HG02885 (cell line): Measurements from ENCODE around the gene KIFC3.
"Not testable (repeated sequence)": the region's sequence is repeated elsewhere in the genome, so short reads cannot be mapped to it uniquely, and the experiment has no call there.

ENCODE experiments used
- ATAC-seq: cut with Tn5 transposase; IDR thresholded peaks from one replicate; pipeline ENCODE4 v1.9.1; 2021; ENCODE audit warnings: mild to moderate bottlenecking; ENCODE audit not compliant: unreplicated experiment, poor library complexity

The KIFC3 gene

GRCh38 chr16:57755726-57756423 is 46.4 kb downstream of the KIFC3 start:
- no peak for ATAC-seq

DNA sequence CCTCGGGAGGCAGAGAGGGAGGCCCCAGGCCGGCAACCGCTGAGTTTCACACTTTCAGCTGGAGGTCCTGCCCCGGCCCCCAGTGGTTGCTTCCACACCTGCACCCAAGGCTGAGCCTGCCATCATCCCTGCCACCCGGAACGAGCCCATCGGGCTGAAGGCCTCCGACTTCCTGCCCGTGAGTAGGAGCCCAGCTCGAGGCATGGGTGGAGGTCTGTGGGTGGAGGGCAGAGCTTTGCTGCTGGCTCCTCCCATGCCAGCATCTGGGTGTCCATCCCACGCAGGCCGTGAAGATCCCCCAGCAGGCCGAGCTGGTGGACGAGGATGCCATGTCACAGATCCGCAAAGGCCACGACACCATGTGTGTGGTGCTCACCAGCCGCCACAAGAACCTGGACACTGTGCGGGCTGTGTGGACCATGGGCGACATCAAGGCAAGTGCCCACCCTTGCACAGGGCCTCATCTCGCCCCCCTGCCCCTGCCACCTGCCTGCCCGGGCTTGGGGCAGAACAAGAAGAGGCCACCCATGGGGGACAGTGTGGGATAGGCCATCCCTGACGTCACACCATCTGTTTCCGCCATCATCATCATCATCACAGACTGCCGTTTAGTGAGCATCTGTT is 47.1 kb downstream of the KIFC3 start:
- ATAC-seq: no peak

DNA sequence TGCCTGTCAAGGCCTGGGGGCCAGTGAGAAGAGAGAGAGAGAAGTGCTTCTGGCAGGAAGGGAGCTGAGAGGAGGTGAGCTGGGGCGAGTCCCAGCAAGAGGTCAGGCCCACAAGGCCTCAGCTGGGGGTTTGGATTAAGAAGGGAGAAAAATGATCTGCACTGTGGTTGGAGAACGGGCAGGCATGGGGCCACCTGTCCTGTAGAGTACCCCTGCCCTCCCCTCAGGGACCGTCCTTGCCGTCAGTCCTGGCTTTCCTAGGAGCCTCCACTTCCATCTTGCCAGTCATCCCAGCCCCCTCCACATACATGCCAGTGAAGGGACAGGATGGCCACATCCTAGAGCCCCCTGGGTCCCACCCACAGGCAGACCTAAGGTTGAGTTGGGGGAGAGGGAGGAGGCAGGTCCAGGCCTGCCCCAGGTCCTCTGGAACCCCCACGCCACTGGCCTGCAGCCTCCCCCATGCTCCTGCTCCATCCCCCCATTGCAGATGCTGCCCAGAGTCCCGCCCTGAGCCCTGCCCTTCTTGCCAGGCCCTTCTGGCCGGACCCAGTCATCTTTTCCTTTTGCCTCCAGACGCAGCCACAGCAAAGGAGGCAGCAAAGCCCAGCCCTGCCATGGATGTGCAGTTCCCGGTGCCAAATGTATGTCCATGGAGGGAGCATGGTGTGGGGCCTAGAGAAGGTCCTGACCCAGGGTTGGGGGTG is 47.8 kb downstream of the KIFC3 start:
- ATAC-seq: no peak

- ATAC-seq: no peak
Observed at GRCh38 chr16:57753448-57754353, 48.6 kb downstream of the KIFC3 start.

GRCh38 chr16:57752581-57753447 is 49.5 kb downstream of the KIFC3 start:
- no peak for ATAC-seq

DNA sequence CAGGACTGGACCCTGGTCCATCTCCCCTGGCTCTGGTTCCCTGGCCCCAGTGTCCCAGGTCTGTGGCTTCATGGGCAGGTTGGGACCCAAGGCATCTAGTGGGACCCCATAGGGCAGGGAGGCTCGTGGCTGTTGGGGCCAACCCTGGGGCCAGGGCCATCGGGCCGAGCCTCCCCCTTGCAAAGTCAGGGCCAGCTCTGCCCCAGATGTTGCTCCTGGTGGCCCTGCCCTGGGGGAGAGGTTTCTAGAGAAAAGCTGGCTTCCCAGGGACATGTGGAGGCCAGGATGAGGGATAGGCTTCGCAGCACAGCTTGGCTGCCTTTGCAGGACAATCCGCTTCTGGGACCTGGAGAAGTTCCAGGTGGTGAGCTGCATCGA is 50.1 kb downstream of the KIFC3 start:
- ATAC-seq: no peak

GRCh38 chr16:57751539-57752202 is 50.6 kb downstream of the KIFC3 start:
- ATAC-seq: no peak

DNA sequence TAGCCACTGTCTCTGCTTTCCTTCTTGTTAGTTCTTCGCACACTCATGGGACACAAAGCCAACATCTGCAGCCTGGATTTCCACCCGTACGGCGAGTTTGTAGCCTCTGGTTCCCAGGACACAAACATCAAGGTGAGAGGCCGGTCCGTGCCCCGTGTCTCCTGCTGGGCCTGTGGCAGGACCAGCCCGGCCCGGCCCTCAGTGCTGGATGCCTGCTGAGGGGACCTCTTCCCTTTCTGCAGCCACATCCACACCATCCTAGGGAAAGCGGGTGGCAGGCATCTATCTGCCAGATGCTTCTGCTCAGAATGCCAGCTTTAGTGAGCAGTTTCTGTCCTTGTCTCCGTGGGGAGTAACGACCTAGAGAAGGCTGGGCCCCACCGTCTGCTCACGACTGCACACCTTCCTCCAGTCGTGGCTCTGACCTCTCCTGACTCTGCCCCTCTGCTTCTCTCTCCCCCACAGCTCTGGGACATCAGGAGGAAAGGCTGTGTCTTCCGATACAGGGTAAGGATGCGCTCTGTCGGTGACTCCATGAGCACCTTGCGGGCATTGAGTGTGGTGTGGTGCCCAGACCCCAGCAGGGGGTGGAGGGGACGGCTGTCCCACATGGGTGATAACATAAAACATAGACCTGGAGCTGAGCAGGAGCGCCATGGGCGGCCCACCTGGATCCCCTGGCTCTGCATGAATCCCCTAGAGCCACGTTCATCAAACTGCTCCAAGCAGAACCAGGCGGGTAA is 51.3 kb downstream of the KIFC3 start:
- ATAC-seq: no peak

DNA sequence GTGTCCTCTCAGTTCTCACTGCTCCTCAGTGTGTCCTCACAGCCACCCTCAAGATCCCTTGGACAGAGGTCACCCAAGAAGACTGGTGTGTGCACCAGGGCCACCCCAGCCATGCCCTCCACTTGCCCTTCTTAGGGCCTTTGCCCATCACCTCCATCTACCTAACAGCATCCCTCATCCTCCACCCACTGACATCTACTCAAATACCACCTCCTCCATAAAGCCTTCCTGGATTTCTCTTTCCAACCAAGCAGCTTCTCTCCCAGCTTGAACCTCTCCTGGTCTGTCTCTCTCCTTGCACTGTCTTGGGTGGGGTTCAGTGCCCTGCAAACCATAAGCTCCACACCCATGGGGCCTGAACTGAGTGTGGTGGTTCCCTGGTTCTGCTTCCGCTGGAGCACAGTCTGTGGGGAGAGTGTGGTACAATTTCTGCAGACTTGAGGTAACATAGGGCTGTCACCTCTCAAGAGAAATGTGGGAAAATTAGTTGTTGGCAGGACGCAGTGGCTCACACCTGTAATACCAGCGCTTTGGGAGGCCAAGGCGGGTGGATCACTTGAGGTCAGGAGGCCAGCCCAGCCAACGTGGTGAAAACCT is 52.3 kb downstream of the KIFC3 start:
- ATAC-seq: no peak

DNA sequence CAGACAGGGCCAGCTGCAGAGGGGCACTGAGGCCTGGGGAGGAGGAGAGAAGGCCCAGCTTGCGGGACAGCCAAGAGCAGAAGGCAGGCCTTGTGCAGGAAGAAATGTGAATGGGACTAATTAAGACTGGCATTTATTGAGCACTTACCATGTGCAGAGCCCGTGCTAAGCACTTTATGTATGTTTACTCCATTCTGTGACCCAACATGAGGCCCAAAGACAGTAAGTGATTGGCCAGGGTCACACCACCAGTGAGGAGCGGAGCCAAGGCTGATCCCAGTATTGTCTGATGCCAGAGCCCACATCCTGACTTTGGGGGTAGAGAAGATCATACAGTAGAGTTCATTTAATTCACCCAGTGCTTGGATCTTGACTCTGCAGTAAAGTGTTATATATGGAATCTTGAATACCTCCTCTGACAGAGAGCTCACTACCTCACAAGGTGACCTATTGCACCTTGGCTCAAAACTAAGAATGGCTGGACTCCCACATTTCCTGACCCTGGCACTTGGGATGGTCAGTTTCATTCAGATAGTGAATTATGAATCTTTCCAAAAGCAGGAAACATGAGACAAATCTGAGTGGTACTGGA is 53.1 kb downstream of the KIFC3 start:
- ATAC-seq: no peak

- no peak for ATAC-seq
Observed at GRCh38 chr16:57748596-57748995, 53.7 kb downstream of the KIFC3 start.

- no peak for ATAC-seq
Observed at GRCh38 chr16:57747996-57748395, 54.3 kb downstream of the KIFC3 start.

GRCh38 chr16:57747496-57747895 is 54.8 kb downstream of the KIFC3 start:
- ATAC-seq: no peak

DNA sequence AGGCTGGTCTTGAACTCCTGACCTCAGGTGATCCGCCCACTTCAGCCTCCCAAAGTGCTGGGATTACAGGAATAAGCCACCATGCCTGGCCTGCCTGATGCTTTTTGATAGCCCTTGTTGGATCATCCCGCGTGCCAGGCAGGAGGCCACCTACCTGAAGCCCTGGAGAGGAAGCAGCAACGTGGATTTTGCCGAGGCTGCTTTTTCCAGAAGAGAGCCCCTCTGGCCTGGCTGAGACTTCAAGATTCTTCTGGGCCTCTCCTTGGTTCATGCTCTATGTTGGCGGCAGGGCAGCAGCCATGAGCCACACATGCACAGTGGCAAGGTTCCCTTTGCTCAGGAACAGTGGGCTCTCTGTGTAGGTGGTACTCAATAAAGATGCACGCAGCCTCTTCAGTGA is 55.2 kb downstream of the KIFC3 start:
- no peak for ATAC-seq

- not testable (repeated sequence) for ATAC-seq
Observed at GRCh38 chr16:57746316-57746715, 56.0 kb downstream of the KIFC3 start.

- ATAC-seq: no peak
Observed at GRCh38 chr16:57745768-57746167, 56.5 kb downstream of the KIFC3 start.

DNA sequence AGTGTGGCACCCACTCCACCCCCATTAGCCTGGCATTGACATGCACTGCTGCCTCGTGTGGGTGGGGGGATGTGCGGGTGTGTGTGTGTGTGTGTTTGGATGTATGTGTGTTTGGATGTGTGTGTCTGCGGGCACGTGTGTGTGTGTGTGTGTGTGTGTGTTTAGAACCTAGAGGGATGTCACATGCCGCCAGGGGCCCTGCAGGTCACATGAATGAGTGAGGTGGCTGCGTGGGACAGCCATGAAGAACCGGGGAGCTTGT is 57.7 kb downstream of the KIFC3 start:
- no peak for ATAC-seq
